KMS-11 (cell line): ENCODE data around the gene CASP2.

Experiments used
- H2AFZ ChIP-seq: fragments of 200-600 bp; sonication (generic); 2 replicates; pipeline ENCODE4 v1.6.1; 2016; ENCODE audit warnings: antibody characterized with exemption, mixed run types, low read depth
- H3K27ac ChIP-seq: fragments of 200-600 bp; sonication (generic); 2 replicates; pipeline ENCODE4 v1.6.1; 2016; ENCODE audit warnings: mild to moderate bottlenecking, mixed run types
- H3K27me3 ChIP-seq: fragments of 200-600 bp; sonication (generic); 2 replicates; pipeline ENCODE4 v1.6.1; 2017; ENCODE audit warnings: mild to moderate bottlenecking, low read depth, mixed run types, moderate library complexity; ENCODE audit not compliant: insufficient read depth
- H3K36me3 ChIP-seq: fragments of 200-600 bp; sonication (generic); 2 replicates; pipeline ENCODE4 v1.6.1; 2017; ENCODE audit warnings: mild to moderate bottlenecking, mixed run types; ENCODE audit not compliant: insufficient read depth
- H3K4me1 ChIP-seq: fragments of 200-600 bp; sonication (generic); 2 replicates; pipeline ENCODE4 v1.6.1; 2016; ENCODE audit warnings: mild to moderate bottlenecking, low read depth, mixed run types; ENCODE audit not compliant: poor library complexity, severe bottlenecking
- H3K4me2 ChIP-seq: fragments of 200-600 bp; sonication (generic); 2 replicates; pipeline ENCODE4 v1.7.0; 2016; ENCODE audit warnings: mild to moderate bottlenecking, mixed run types
- H3K4me3 ChIP-seq: fragments of 200-600 bp; sonication (generic); IDR thresholded peaks from 2 replicates; pipeline ENCODE4 v1.6.1; 2017; ENCODE audit warnings: low read depth, low read length, mixed read lengths; ENCODE audit not compliant: insufficient read depth
- H3K79me2 ChIP-seq: fragments of 200-600 bp; sonication (generic); 2 replicates; pipeline ENCODE4 v1.6.1; 2016; ENCODE audit warnings: low read depth, mixed run types; ENCODE audit not compliant: insufficient read depth
- H3K9ac ChIP-seq: fragments of 200-600 bp; sonication (generic); 2 replicates; pipeline ENCODE4 v1.6.1; 2016; ENCODE audit warnings: mild to moderate bottlenecking, mixed run types
- H4K20me1 ChIP-seq: fragments of 200-600 bp; sonication (generic); 2 replicates; pipeline ENCODE4 v1.6.1; 2016; ENCODE audit warnings: mild to moderate bottlenecking, mixed run types; ENCODE audit not compliant: insufficient read depth
- TF ChIP-seq, protein P1 (sequence below): fragments of 200-600 bp; sonication (generic); conservative IDR thresholded peaks from 2 replicates; pipeline ENCODE4 v1.6.1; 2017; ENCODE audit warnings: low read depth, mild to moderate bottlenecking, antibody characterized with exemption, low read length, moderate library complexity, mixed read lengths

The CASP2 gene

DNA sequence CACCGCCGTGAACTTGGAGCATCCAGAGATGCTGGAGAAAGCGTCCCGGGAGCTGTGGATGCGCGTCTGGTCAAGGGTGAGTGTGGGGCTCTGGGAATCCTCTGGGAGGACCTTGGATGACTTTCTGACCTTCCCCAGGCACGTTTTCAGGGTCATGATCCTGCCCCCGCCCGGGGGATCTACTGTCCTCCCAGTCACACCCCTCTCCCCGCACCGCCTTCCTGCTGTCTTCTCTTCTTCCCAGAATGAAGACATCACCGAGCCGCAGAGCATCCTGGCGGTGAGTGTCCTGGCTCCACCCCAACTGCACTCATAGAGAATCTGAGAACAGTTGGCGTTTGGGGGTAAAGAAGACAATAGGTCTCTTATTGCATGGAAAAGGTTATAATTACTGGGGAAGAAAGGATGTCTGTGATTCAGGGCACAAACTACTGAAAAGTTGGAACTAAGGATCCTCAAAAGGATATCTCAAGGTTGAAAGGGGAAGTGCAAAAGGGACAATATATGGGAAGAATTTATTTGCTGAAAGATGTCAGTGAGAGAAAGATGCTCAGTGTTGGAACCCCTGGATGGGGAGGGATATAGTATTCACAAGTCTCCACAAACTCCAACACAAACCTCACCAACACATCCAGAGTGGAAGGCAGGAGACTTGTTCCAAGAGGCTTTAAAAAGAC is 23.0 kb upstream of the CASP2 start:
- Histone ChIP-seq H3K4me2 (no peak overlapping the region), H3K27me3 (no peaks in the 10 kb centered on the region), H3K4me3 (no peak overlapping the region), H3K27ac (no peak overlapping the region), H2AFZ (no peak overlapping the region), H4K20me1 (no peaks in the 10 kb centered on the region), H3K9ac (no peak overlapping the region), H3K4me1 (peaks cover 12% of the 10 kb centered on the region), H3K36me3 (no peaks in the 10 kb centered on the region), H3K79me2 (peaks cover 15% of the 10 kb centered on the region; the same call in 1 of the 2 replicates)
- TF ChIP-seq, protein P1, sequence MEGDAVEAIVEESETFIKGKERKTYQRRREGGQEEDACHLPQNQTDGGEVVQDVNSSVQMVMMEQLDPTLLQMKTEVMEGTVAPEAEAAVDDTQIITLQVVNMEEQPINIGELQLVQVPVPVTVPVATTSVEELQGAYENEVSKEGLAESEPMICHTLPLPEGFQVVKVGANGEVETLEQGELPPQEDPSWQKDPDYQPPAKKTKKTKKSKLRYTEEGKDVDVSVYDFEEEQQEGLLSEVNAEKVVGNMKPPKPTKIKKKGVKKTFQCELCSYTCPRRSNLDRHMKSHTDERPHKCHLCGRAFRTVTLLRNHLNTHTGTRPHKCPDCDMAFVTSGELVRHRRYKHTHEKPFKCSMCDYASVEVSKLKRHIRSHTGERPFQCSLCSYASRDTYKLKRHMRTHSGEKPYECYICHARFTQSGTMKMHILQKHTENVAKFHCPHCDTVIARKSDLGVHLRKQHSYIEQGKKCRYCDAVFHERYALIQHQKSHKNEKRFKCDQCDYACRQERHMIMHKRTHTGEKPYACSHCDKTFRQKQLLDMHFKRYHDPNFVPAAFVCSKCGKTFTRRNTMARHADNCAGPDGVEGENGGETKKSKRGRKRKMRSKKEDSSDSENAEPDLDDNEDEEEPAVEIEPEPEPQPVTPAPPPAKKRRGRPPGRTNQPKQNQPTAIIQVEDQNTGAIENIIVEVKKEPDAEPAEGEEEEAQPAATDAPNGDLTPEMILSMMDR = no peak

DNA sequence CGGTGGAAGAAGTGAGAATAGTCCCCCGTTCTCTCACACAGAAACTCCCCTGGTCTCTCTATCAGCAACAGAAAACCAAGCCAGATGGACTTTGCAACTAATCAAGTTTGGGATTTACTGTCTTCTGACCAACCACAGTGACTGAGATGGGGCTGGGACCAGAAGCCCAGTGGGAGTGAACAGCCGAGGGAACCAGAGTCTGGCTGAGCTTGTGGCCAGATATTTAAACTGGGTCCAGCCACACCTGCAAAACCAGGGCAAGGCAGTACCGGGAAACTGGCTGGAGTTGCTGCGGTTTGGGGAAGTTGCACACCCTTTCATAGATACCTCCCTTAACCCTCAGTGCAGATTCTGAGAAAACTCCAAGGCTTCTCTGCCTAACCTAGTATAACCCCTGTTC is 18.9 kb upstream of the CASP2 start:
- Histone ChIP-seq H3K4me3 (no peak overlapping the region), H3K27ac (no peak overlapping the region), H4K20me1 (no peaks in the 10 kb centered on the region), H3K27me3 (no peaks in the 10 kb centered on the region), H2AFZ (no peak overlapping the region), H3K9ac (no peak overlapping the region), H3K79me2 (peaks cover 5% of the 10 kb centered on the region; the same call in 1 of the 2 replicates), H3K4me1 (peaks cover 5% of the 10 kb centered on the region), H3K4me2 (no peak overlapping the region), H3K36me3 (no peaks in the 10 kb centered on the region)
- TF ChIP-seq, protein P1 = no peak

DNA sequence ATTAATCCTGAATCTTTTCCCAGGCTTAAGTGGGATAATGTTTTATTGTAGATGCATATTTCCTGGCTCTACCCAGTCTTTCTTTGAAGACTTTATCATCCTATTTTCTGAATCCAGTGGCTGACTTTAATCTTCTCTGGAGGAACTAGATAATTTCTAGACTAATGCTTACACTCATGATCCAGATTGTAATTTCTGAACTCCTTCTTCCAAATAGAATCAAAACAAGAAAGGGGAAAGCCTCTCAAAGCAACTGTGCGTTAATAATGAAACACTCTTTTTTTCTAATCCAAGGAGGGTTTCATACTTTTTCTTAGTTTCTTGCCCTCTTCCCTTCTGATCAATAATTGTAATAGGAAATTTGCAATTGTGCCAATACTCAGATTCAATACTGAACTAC is 16.9 kb upstream of the CASP2 start:
- Histone ChIP-seq H3K4me1 (no peaks in the 10 kb centered on the region), H3K79me2 (no peaks in the 10 kb centered on the region), H3K27ac (no peak overlapping the region), H3K27me3 (no peaks in the 10 kb centered on the region), H3K36me3 (no peaks in the 10 kb centered on the region), H3K9ac (no peak overlapping the region), H3K4me2 (no peak overlapping the region), H4K20me1 (no peaks in the 10 kb centered on the region), H2AFZ (no peak overlapping the region), H3K4me3 (no peak overlapping the region)
- TF ChIP-seq, protein P1 = no peak

DNA sequence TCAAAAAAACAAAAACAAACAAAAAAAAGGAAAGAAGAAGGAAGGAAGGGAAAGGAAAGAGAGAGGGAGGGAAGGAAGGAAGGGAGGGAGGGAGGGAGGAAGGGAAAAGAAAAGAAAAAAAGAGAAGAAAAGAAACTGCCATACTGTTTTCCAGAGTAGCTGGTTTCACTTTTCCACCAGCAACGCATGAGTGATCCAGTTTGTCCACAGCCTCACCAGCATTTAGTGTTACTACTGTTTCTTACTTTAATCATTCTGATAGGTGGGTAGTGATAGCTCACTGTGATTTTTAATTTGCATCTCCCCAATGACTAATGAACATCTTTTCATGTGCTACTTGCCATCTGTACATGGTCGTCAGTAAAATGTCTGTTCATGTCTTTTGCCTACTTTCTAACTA is 15.3 kb upstream of the CASP2 start:
- Histone ChIP-seq H3K4me3 (no peak overlapping the region), H4K20me1 (no peaks in the 10 kb centered on the region), H3K4me2 (no peak overlapping the region), H3K9ac (no peak overlapping the region), H3K36me3 (no peaks in the 10 kb centered on the region), H3K27ac (no peak overlapping the region), H3K79me2 (no peaks in the 10 kb centered on the region), H3K27me3 (no peaks in the 10 kb centered on the region), H3K4me1 (no peaks in the 10 kb centered on the region), H2AFZ (no peak overlapping the region)
- TF ChIP-seq, protein P1 = no peak
